GM19438 (cell line): ENCODE results near the gene KRT40.

Source experiments
- ATAC-seq: cut with Tn5 transposase; IDR thresholded peaks from one replicate; pipeline ENCODE4 v1.9.1; 2021; ENCODE audit warnings: low read depth; ENCODE audit not compliant: unreplicated experiment

The KRT40 gene

DNA sequence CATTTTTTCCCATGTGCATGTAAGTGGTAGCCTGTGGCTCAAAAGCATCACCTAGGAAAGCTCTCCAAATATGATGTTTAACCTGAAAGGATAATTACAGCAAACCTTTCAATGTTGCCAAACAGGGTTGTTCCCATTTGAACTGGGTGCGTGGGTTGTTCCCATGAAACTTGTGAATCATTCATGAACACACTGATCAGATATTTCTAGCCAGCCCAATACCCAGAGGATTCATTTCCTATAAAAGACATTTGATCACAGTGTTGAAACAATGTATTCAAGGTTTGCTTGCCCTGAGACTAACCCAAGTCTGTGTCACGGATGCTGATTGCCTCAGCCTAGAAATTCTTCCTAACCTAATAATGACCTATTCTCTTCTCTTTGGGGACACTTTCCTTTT is 30.2 kb downstream of the KRT40 start:
- no peak for ATAC-seq

DNA sequence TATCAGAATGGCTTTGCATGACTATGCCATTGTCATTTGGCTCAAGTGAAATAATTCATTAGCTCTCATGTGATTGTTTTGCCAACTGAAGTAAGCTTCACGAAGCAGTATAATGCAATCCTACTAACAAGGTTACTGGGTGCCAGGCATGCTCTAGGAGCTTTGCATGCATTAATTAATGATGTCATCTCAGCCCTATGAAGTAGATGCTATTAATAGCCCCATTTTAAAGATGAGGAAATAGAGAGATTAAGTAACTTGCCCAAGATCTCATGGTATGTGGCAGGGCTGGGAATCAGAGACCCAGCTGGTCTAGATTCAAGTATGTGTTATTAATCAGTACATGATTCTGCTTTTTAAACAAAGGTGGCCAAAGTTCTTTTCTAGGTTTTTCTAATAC is 31.5 kb downstream of the KRT40 start:
- no peak for ATAC-seq

DNA sequence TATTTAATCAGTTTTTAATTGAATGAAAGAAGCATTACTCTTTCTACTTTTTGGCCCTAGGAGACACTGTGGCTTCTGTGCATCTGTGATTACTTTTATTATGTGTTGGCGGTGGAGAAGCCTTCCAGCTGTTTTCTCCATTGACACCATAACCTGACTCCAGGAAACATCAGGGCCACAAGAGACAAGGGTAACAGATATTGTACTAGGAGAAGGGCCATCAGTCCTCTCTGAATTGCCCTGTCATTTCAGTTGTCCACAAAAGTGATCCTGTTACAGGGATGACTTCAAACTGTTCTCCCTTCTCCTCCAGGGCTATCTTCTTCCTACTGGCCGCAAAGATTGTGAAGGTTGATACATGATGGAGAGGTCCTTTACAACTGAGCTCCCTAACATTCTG is 32.0 kb downstream of the KRT40 start:
- no peak for ATAC-seq

DNA sequence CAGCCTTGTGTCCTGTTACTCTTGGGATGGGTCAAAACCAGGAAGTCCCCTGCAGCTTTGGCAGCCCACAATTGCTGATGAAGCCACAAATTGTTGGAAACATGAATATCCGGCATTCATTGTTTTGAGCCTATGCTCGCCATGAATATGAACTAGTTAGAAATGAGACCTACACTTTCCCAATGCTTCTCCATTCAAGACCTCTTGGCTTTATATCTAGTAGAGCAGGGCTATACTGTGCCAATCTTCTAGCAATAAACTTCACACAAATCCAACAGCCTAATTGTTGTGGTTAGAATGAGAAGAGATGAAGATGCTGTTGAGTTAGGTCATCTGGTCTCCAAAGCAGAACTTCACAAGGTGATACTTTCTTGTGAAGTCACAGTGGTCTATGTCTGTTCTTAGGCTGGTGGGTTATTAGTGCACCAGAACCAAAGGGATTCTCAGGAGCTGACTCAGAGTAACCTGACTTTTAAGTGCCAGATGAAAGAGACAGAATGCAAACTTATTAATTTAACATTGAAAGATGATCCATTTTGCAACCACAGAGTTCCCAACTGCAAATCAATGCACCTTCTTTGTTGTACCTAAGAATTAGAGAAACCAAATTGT is 33.0 kb downstream of the KRT40 start:
- no peak for ATAC-seq

DNA sequence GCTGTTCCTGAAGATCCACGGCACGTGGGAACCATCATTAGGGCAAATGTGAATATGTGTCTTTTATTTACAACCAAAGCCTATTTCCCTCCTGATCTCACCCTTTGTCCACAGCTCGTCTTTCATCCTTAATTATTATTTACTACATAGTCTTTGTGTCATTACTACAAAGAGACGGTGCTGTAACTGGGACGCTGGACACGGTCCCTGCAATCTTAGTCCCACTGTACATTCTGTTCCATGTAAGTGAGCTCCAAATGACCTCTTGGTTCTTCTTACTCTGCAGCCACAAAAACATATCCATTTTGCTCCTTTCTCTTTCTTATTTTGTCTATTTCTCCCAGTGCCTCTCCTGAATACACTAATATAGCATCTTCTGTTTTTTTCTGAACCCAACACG is 34.0 kb downstream of the KRT40 start:
- ATAC-seq, result no peak

DNA sequence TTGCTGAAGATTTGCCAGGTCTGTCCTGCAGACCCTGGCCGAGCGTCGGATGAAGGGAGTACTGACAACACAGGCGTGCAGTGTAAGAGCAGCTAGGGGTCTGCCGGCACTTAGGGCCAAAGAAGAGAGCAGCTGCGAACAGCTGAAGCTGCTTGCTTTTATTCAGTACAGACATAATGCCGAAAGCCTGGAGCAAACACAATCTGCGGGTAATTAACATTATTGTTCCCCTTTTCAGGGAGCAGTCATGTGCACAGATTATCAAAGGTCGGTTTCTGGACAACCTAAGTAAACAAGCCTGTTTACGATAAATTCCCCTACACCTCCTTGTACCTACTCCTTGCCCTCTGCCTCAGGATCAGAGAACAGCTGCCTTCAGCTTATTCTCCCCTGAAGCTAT is 34.7 kb downstream of the KRT40 start:
- no peak for ATAC-seq

DNA sequence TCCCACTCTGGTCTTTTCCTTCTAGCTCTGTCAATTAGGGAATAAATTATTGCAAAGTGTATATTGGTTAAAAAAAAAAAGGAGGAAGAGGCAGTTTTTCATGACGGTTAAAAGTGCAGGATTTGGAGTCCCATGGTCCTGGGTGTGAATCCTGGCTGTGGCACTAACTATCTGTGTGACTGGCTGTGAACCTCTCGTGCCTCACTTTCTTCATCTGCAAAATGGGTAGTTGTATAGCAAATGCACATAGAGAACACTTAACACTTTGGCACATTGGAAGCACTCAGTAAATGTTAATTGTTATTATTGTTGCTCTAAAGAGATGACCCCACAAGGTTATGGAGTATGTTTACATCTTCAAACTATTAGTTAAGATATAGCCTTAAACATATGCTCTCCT is 36.2 kb downstream of the KRT40 start:
- ATAC-seq, result no peak

DNA sequence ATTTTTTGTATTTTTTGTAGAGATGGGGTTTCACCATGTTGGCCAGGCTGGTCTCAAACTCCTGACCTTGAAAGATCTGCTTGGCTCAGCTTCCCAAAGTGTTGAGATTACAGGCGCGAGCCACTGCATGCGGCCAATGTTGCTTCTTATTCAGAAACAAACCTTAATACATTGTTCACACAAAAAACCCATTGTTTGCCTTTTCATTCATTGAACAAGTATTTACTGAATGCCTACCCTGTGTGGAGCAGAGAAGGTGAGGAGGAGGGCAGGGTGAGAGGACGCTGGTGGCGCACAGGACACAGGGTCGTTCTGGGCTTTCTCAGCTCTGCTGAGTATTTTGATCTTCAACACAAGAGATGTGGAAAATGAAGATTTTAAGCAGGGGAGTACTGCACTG is 38.7 kb downstream of the KRT40 start:
- ATAC-seq, result no peak

DNA sequence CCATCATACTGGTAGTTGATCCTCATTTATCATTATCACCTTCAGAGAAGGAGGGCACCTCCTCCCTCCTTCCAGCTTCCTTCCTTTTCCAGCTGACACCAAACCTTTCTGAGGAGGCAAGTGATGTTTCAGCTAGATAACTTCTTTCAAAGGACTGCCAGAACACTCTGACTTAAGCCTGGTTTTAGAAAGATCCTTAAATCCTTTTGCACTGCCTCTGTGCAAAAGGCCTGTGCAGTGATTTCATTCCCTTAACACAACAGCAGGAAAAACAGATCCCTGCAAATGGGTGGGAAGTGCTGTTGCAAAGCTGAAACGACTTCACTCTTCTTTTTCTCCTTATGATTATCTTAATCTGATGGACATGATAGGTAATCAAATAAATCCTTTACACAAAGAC is 39.6 kb downstream of the KRT40 start:
- no peak for ATAC-seq

DNA sequence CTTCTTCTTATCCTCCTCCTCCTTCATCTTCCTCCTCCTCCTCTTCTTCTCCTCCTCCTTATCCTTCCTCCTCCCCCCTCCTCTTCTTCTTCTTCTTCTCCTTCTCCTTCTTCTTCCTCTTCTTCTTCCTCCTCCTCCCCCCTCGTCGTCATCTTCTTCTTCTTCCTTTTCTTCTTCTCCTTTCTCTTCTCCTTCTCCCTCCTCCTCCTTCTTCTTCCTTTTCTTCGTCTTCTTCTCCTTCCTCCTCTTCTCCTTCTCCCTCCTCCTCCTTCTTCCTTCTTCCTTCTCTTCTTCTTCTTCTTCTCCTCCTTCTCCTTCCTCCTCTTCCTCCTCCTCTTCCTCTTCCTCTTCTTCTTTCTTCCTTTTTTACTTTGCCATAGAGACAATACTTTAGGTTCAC is 41.6 kb downstream of the KRT40 start:
- no peak for ATAC-seq

DNA sequence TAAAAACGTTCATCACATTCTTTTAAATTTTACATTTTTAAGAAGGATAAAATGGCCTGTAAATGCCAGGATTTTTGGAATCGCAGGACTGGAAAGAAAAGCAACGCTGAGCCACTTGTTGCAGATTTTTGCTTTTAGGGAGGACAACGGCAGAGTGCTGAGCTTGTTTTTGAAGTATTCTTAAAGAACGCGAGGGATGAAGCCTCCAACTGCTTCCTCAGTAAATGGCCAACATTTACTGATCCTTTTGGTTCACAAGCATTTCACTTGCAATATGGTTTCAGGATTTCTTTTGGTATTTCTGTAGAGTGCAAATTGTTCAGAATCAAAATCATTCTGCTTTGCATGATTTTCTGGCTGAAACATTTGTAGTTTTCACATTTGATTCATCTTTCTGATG is 43.9 kb downstream of the KRT40 start:
- no peak for ATAC-seq

DNA sequence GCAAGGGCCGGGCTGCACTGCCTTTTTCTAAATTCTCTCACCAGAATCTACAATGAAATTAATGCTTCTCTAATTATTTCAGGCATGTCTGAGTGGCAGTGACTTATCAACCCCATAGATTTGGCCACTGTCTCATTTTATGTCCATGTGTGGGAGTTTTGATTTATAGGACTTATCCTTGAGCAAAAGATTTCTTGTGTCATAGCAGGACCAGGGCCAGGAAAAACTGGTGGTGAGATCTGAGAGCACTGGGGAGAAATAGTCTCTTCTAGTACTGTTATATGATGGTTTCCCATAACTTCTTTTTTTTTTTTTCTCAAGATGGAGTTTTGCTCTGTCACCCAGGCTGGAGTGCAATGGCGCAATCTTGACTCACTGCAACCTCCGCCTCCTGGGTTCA is 45.1 kb downstream of the KRT40 start:
- ATAC-seq, result no peak

DNA sequence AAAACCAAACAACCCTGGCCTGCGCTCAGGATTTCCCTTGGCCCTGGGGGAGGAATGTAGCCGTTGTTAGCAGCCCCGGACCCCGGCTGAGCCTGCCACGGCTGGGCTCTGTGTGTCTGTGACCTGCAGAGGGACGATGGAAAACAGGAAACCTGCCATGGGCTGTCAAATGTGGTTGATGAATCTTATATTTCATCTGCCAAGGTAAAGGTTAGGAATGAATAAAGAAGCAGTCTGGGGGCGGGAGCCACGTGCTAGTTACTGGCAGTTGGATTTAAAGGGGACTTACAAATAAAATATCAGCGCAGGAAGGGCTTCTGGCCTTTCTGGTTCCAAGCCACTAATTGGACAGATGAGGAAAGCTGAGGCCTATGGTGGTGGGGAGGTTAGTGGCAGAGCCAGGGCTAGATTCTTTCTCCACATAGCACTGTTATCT is 46.7 kb downstream of the KRT40 start, which contains the start of gene KRT23:
KRT23 (minus strand) TSS at position 263 of the 436 bp plus-strand sequence. CDS start 1,043 bp downstream, outside the sequence.
- ATAC-seq, result no peak

DNA sequence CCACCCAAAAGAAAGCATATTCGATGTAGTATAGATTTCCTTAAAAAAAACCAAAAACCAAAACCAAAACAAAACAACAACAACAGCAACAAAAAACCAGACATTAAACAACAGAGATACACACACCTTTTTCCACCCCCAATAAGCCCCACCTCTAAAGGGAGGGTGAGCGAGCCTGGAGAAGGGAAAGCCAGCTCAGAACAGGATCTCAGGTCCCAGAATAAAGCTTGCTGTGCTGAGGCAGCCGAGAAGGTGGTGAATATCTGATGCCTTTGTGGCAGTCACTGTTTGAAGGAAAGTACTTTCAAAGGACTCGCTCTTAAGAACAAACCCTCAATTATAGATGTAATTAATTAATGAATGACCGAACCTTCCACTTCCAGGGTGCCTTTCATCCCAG is 47.1 kb downstream of the KRT40 start:
- no peak for ATAC-seq

DNA sequence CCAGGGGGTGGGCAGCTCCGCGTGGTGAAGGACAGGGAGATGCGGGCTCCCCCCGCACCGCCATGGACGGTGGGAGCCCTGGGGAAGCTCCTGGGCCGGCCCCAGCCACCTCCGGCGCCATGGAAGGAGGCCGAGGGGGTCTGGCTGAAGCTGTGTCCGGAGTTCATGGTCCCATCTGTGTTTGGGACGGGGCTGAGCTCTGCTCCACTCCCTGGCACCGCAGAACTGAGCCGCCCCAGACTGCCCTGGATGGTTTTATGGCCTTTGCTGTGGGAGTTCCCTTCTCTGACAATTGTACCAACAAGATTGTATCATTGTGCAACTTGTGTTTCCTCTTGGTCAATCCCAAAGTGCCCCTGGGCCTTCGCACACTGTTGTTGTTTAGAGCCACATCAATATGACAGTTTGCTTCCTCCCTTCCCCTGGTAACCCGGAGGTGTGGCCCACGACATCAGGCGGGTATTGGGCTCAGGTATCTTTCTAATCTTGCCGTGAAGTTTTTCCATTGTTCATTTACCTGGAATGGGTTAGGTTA is 47.6 kb downstream of the KRT40 start:
- ATAC-seq, result no peak

DNA sequence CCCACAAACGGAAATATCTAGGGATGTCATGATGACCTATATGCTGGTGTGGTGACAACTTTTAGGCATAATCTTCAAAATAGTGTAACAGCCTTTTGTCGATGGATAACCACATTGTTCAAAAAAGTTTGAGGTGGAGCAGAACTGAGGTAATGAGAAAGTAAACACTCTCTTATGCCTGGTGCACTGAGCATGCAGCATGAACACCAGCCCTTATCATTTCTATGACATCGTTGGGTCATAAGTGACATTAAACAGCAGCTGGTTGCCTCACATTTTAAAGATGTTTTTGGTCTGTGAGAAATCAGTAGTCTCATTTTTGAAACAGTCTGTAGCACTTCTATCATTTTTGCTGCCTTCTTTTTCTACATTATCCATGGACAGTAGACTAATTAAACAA is 48.5 kb downstream of the KRT40 start:
- no peak for ATAC-seq

DNA sequence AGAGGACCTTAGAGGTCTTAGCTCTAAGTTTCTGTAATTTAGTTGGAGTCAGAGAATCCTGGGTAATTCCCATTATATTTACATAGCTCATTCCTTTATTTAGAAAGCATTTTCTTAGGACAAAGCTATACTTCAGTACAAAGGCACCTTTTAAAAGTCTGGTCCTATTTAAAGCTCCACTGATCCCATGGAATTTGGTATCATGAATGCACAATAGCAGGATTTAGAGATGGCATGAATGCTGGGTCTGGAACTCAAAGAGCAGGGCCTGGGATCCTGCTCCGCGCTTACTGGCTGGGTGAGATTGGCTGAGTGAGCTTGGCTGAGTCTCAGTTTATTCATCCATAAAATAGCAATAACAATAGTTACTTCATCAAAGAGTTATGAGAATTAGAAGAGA is 51.5 kb downstream of the KRT40 start:
- ATAC-seq, result no peak

DNA sequence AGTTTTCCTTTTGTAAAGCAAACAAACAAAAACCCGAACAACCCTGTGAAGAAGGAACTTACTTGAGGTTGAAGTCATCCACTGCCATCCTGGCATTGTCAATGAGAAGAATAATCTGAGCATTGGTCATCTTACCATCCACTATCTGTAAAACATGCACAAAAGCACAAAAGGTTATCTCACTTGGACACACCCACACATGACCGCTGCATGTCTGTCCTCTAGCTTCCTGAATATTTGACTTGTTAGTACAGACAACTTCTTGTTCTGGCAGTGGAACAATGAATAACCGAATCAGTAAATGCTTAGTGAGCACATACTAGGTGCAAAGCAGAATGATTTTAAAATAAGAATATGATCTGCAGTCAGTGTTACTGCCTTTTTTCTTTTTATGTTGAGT is 52.8 kb downstream of the KRT40 start:
- no peak for ATAC-seq
